Right lobe of liver (tissue), 6 donors: ENCODE data around the gene MAP3K3. TPM values are rescaled to one million over a fixed set of nuclear protein-coding genes. Genes with fewer than 3 reads are reported as not detected.

Source experiments
- ATAC-seq, 4 donors: fragments of 200-7000 bp; cut with Tn5 transposase; one replicate each; pipeline ENCODE4 v1.9.1; 2020; ENCODE audit warnings: mild to moderate bottlenecking in 4 of 4, moderate library complexity in 4 of 4
- DNase-seq, 3 donors: peaks; one replicate each; pipeline ENCODE4 v3.0.0-alpha.2; 2020
- H3K27ac ChIP-seq, 3 donors: fragments of 200-600 bp; one replicate each; pipeline ENCODE4 v1.8.0; 2022
- H3K27me3 ChIP-seq, 2 donors: fragments of 200-600 bp; one replicate each; pipeline ENCODE4 v1.8.0; 2022
- H3K36me3 ChIP-seq, 4 donors: fragments of 200-600 bp; sonication (generic) in 1 of 4; one replicate each; pipeline versions ENCODE4 v1.5.1 to v1.8.0; 2017 to 2022; ENCODE audit warnings: control low read depth in 1 of 4
- H3K4me1 ChIP-seq, 4 donors: fragments of 200-600 bp; sonication (generic) in 1 of 4; one replicate each; pipeline versions ENCODE4 v1.5.1 to v1.8.0; 2017 to 2022; ENCODE audit warnings: control low read depth in 1 of 4
- H3K4me3 ChIP-seq, 3 donors: fragments of 200-600 bp; one replicate each; pipeline ENCODE4 v1.8.0; 2022
- H3K9me3 ChIP-seq, 4 donors: fragments of 200-600 bp; sonication (generic) in 1 of 4; one replicate each; pipeline versions ENCODE4 v1.5.1 to v1.8.0; 2017 to 2022; ENCODE audit warnings: control low read depth in 1 of 4
- CTCF ChIP-seq, 4 donors: fragments of 200-600 bp in 3 of 4; fragments of 450-650 bp in 1 of 4; IDR thresholded peaks; one replicate each; pipeline versions ENCODE4 v1.5.1 to v1.8.0; 2016 to 2022; ENCODE audit warnings: antibody characterized with exemption in 4 of 4, mild to moderate bottlenecking in 2 of 4
- POLR2A ChIP-seq: fragments of 450-650 bp; IDR thresholded peaks from one replicate; pipeline ENCODE4 v1.6.1; 2017; ENCODE audit warnings: antibody characterized with exemption, mild to moderate bottlenecking
- WGBS: methylation state at CpG from one replicate; pipeline ENCODE4 v1.1.6; 2018; ENCODE audit warnings: low coverage, low lambda C conversion rate; ENCODE audit not compliant: insufficient coverage; ENCODE audit errors: missing lambda C conversion rate; 5-methylcytosine and 5-hydroxymethylcytosine counted together
- intact Hi-C, 2 donors: fragments of 100-400 bp; cut with DNase I; formaldehyde crosslinking; loops; one replicate each; pipeline versions ENCODE4 v1.11.2 to v1.14.1; 2022
- total RNA-seq, 6 experiments: library from RNA; depleted of rRNA in 2 of 6; stranded (reverse); fragments of >200 nt in 2 of 6; fragmentation: NEBNext Ultra II Directional in 3 of 6; extraction: Animal tissue kit (Norgen Biotek cat#: 25700) in 3 of 6; gene quantifications; one replicate each; pipeline versions ENCODE4 v1.1.0 to v1.2.4, GENCODE V29; 2016 to 2023
- donor health status: DM: no; HTN: yes; CAD: no.
- donor health status: DM: no; HTN: no; CAD: no.
- donor health status: DM: no; HTN: no; CAD: no.
- donor health status: DM: no; HTN: yes; CAD: no.
- donor health status: DM: no; HTN: yes; CAD: no.

MAP3K3 gene
- total RNA-seq, 6 experiments from 2014 or later: 10.6 to 15.8 (median 13.0) TPM

GRCh38 chr17:63579633-63580032 is 42.6 kb upstream of the MAP3K3 start:
- no peaks in the 10 kb centered on the region for H3K9me3 ChIP-seq
- TF ChIP-seq POLR2A (no peak), CTCF (IDR thresholded peaks at IDR 0.05) (no peak)
- no peak for DNase-seq
- no peak overlapping the region for H3K27ac ChIP-seq
- peak in 1 of 4 donors; percentile 22 for ATAC-seq
- H3K27me3 ChIP-seq: no peaks in the 10 kb centered on the region
- H3K36me3 ChIP-seq: peaks cover 0 to 49% (median 4%) of the 10 kb centered on the region in 4 donors
- H3K4me3 ChIP-seq: no peak overlapping the region
- H3K4me1 ChIP-seq: no peaks in the 10 kb centered on the region
- intact Hi-C loops: no loop called here
- WGBS: 66% methylated on average over 8 of the region's 11 CpGs

DNA sequence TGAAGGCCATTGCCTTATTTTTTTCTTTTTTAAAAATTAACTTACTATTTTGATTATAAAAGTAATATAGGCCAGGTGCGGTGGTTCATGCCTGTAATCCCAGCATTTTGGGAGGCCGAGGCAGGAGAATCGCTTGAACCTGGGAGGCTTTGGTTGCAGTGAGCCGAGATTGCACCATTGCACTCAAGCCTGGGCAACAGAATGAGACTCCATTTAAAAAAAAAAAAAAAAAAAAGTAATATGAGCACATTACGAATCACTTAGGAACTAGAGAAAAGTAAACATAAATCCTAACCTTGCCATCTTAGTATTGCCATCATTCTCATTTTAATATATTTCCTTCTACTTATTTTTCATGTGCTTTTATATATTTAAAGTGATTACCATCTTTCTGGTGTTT is 34.4 kb upstream of the MAP3K3 start:
- Histone ChIP-seq H3K9me3 (no peaks in the 10 kb centered on the region), H3K27ac (no peak overlapping the region), H3K4me1 (no peaks in the 10 kb centered on the region), H3K4me3 (no peak overlapping the region), H3K36me3 (peaks cover 0 to 81% (median 26%) of the 10 kb centered on the region in 4 donors), H3K27me3 (no peaks in the 10 kb centered on the region)
- intact Hi-C loops: no loop called here
- 87% methylated on average over 5 of the region's 5 CpGs for WGBS
- no peak for DNase-seq
- TF ChIP-seq CTCF (IDR thresholded peaks at IDR 0.05) (no peak), POLR2A (no peak)
- ATAC-seq: no peak

GRCh38 chr17:63588797-63589196 is 33.4 kb upstream of the MAP3K3 start:
- H3K9me3 ChIP-seq: no peaks in the 10 kb centered on the region
- 96% methylated on average over 4 of the region's 11 CpGs for WGBS
- no peak overlapping the region for H3K27ac ChIP-seq
- intact Hi-C loops: no loop called here
- no peak overlapping the region for H3K4me3 ChIP-seq
- no peaks in the 10 kb centered on the region for H3K27me3 ChIP-seq
- peaks cover 0 to 74% (median 25%) of the 10 kb centered on the region in 4 donors for H3K36me3 ChIP-seq
- no peaks in the 10 kb centered on the region for H3K4me1 ChIP-seq
- DNase-seq (no peak), ATAC-seq (no peak)
- TF ChIP-seq POLR2A (no peak), CTCF (IDR thresholded peaks at IDR 0.05) (no peak)

- DNase-seq: no peak
- H3K4me1 ChIP-seq: no peaks in the 10 kb centered on the region
- no peak for TF ChIP-seq POLR2A
- TF ChIP-seq CTCF (IDR thresholded peaks at IDR 0.05): no peak
- intact Hi-C loops: no loop called here
- no peak for ATAC-seq
- peaks cover 0 to 69% (median 24%) of the 10 kb centered on the region in 4 donors for H3K36me3 ChIP-seq
- no peaks in the 10 kb centered on the region for H3K27me3 ChIP-seq
- H3K9me3 ChIP-seq: no peaks in the 10 kb centered on the region
- no peak overlapping the region for H3K4me3 ChIP-seq
- H3K27ac ChIP-seq: no peak overlapping the region
- WGBS: 100% methylated on average over 1 of the region's 1 CpG
Observed at GRCh38 chr17:63589646-63590045, 32.6 kb upstream of the MAP3K3 start.

GRCh38 chr17:63592797-63593196 is 29.4 kb upstream of the MAP3K3 start:
- WGBS: 83% methylated on average over 2 of the region's 3 CpGs
- peaks cover 0 to 41% (median 17%) of the 10 kb centered on the region in 4 donors for H3K36me3 ChIP-seq

More at GRCh38 chr17:63592797-63593196, 29.4 kb upstream of the MAP3K3 start:
- ATAC-seq (no peak), DNase-seq (no peak)
- Histone ChIP-seq H3K27me3 (no peaks in the 10 kb centered on the region), H3K27ac (no peak overlapping the region), H3K4me1 (no peaks in the 10 kb centered on the region), H3K4me3 (no peak overlapping the region), H3K9me3 (no peaks in the 10 kb centered on the region)
- intact Hi-C loops: no loop called here
- TF ChIP-seq CTCF (IDR thresholded peaks at IDR 0.05) (no peak), POLR2A (no peak)
